ENCODE measurements around the gene ADGRG6. TPM values are rescaled to one million over a fixed set of nuclear protein-coding genes. Genes with fewer than 3 reads are reported as not detected.
"Not testable (repeated sequence)": the region's sequence is repeated elsewhere in the genome, so short reads cannot be mapped to it uniquely, and the experiment has no call there.

Gene ADGRG6
- total RNA-seq, 1 donor from 2014 or later: 57.4 TPM

DNA sequence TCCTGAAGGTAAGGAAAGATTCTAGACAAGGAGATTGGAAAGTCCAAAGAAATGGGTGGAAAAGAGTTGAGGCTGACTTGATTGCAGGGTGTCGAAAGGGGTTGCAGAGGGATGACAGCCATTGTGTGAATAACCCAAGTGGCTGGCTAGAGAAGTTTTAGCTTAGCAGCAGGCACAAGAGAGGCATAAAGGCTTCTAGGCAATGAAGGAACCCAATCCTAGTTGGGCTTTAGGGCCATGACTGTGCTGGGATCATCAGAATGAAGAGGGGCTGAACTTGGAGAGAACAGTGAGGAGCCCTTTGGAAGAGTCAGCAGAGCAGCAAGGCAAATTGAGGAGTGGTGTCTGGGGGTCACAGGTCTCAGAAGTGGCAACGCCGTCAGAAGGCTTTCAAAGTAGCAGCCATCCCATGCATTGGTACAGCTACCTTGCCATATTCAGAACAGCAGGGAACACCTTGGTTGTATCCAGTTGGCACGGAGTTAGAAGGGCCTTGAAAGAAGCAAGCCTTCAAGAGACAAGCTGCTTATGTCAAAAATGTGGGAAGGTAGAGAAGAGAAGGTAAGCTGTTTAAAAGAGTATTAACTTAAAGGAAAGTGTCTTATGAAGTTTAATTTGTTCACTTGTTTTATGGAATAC is 146.4 kb downstream of the ADGRG6 start:
- ATAC-seq: no peak
- intact Hi-C loops (cut with DNase I): no loop called here
- no peak for DNase-seq (ENCODE audit: low spot score)

- intact Hi-C loops (cut with DNase I); ATAC-seq: not testable (repeated sequence)
Measured at GRCh38 chr6:142450856-142451255, 149.0 kb downstream of the ADGRG6 start.

DNA sequence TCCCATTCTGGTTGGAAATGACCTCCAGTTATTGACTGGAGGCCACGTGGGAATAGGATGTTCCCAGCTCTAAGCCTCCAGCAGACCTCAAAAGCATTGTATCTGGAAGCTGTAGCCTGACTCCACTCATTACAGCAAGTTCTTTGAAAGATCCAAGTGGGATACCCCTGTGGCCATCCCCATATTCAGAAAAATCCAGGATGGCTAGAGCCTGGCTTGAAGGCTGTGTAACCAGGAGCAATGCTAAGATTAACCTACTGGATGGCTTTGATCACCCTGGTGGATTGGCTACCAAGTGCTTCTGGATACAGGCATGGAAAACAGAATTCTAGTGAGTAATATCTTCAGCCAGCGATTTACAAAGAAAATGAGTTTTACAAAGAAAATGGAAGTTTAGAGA is 151.2 kb downstream of the ADGRG6 start:
- DNase-seq (ENCODE audit: low spot score) (no peak), ATAC-seq (no peak)
- intact Hi-C loops (cut with DNase I): no loop called here

More at GRCh38 chr6:142450856-142451255, 149.0 kb downstream of the ADGRG6 start:
- not testable (repeated sequence) for DNase-seq (ENCODE audit: low spot score)

- DNase-seq (ENCODE audit: low spot score); ATAC-seq; intact Hi-C loops (cut with DNase I): not testable (repeated sequence)
Measured at GRCh38 chr6:142454196-142454595, 152.4 kb downstream of the ADGRG6 start.

GRCh38 chr6:142454848-142455247 is 153.0 kb downstream of the ADGRG6 start:
- DNase-seq (ENCODE audit: low spot score); ATAC-seq; intact Hi-C loops (cut with DNase I): not testable (repeated sequence)

- DNase-seq (ENCODE audit: low spot score) (no peak), ATAC-seq (no peak)
- intact Hi-C loops (cut with DNase I): no loop called here
Measured at GRCh38 chr6:142455957-142456589, 154.3 kb downstream of the ADGRG6 start.

- no peak for ATAC-seq
- DNase-seq (ENCODE audit: low spot score): no peak
- intact Hi-C loops (cut with DNase I): no loop called here
Measured at GRCh38 chr6:142457638-142458406, 156.0 kb downstream of the ADGRG6 start.

DNA sequence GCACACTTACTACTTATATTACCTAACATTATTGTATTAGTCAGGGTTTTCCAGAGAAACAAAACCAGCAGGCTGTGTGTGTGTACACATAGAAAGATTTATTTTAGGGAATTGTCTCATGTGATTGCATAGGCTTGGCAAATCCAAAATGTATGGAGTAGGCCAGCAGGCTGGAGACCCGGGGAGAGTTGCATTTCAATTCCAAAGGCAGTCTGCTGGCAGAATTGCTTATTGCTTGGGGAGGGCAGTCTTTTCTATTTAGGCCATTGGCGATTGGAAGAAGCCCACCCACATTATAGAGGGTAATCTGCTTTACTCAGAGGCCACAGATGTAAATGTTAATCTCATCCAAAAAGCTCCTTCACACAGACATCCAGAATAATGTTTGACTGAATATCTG is 157.0 kb downstream of the ADGRG6 start:
- ATAC-seq: no peak
- no peak for DNase-seq (ENCODE audit: low spot score)
- intact Hi-C loops (cut with DNase I): no loop called here

- no peak for ATAC-seq
- DNase-seq (ENCODE audit: low spot score): no peak
- intact Hi-C loops (cut with DNase I): no loop called here
Measured at GRCh38 chr6:142459271-142459670, 157.5 kb downstream of the ADGRG6 start.

DNA sequence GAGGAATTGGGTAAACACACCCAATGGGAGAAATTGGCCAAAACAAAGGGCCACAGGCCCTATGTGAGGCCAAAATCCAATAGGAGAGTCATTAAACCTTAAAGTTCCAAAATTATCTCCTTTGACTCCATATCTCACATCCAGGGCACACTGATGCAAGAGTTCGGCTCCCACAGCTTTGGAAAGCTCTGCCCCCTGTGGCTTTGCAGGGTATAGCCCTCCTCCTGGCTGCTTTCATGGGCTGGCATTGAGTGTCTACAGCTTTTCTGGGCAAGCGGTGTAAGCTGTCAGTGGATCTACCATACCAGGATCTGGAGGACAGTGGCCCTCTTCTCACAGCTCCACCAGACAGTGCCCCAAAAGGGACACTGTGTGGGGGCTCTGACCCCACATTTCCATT is 160.5 kb downstream of the ADGRG6 start:
- DNase-seq (ENCODE audit: low spot score) (no peak), ATAC-seq (no peak)
- intact Hi-C loops (cut with DNase I): no loop called here

GRCh38 chr6:142463988-142464387 is 162.2 kb downstream of the ADGRG6 start:
- ATAC-seq (no peak), DNase-seq (ENCODE audit: low spot score) (no peak)
- intact Hi-C loops (cut with DNase I): no loop called here

- no peak for DNase-seq (ENCODE audit: low spot score)
- no peak for ATAC-seq
- intact Hi-C loops (cut with DNase I): no loop called here
Measured at GRCh38 chr6:142469220-142469619, 167.4 kb downstream of the ADGRG6 start.

- intact Hi-C loops (cut with DNase I): no loop called here
Measured at GRCh38 chr6:142470421-142470820, 168.6 kb downstream of the ADGRG6 start.

GRCh38 chr6:142474531-142475289 is 172.9 kb downstream of the ADGRG6 start:
- intact Hi-C loops (cut with DNase I): no loop called here
- no peak for DNase-seq (ENCODE audit: low spot score)
- ATAC-seq: no peak

More at GRCh38 chr6:142470421-142470820, 168.6 kb downstream of the ADGRG6 start:
- no peak for DNase-seq (ENCODE audit: low spot score)
- no peak for ATAC-seq

GRCh38 chr6:142476452-142476851 is 174.6 kb downstream of the ADGRG6 start:
- intact Hi-C loops (cut with DNase I): no loop called here
- DNase-seq (ENCODE audit: low spot score) (no peak), ATAC-seq (no peak)

DNA sequence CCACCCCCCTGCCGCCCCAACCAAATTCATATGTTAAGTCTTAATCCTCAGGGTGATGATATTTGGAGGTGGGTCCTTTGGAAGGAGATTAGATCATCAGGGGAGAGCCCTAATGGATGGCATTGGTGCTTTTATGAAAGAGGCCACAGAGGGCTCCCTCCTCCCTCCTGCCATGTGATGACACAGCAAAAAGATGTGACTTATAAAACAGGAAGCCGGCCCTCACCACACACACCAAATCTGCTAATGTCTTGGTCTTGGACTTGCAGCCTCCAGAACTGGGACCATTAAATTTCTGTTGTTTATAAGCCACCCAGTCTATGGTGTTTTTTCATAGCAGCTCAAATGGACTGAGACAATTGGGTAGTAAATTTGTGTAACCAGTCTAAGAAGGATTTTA is 176.3 kb downstream of the ADGRG6 start:
- ATAC-seq: no peak
- intact Hi-C loops (cut with DNase I): no loop called here

DNA sequence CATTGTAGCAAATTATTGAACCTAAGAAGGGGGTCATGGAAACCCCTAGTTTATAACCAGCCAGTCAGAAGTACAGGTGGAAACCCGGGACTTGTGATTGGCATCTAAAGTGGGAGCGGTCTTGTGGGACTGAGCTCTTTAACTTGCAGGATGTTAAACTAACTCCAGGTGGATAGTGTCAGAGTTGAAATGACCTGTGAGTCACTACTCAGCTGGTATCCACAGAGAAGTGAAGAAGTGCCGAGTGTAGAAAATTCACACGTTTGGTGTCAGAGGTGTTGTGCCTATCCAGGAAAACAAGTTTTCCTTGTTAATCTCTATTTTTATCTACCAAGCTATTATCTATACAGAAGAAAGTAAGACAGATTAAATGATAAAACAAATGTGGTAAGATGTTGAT is 179.7 kb downstream of the ADGRG6 start:
- no peak for DNase-seq (ENCODE audit: low spot score)
- intact Hi-C loops (cut with DNase I): no loop called here
- ATAC-seq: no peak

More for the DNA sequence above, 176.3 kb downstream of the ADGRG6 start:
- DNase-seq (ENCODE audit: low spot score): no peak

DNA sequence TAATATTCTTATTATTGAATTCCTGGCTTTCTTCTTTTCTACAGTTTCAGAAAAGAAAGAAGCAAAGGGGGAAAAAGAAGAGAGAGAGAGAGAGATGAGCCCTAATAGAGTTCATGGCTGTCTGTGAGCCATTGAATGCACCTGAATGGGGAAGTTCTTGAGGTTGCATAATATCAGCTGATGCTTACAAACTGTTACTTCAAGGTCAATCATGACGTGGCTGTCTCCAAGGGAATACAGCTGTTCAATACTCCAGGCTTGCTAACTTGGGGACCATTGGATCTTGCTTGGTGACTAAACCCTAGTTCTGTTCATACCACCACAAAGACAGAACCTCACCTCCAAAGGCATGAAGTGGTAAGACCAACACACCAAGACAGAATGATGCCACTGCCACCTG is 180.4 kb downstream of the ADGRG6 start:
- intact Hi-C loops (cut with DNase I): no loop called here
- ATAC-seq (no peak), DNase-seq (ENCODE audit: low spot score) (no peak)

DNA sequence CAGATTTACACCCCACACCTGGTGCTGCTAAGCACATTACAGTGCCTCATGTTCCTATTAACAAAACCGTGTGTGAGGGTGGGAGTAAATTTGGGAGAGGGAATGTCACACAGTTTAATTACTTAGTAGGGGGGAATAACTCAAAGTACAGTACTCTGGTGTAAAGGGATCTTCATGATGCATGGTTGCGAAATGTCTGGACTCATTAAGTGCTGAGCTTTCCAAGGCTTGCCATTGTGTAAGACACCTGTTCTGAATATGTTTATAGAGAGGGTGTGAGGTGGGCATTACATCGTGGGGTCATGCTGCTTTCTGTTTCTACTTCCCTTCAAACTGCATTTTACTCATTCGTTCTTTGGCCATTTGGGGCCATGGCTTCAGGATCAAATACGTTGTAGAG is 181.2 kb downstream of the ADGRG6 start:
- intact Hi-C loops (cut with DNase I): no loop called here
- ATAC-seq (no peak), DNase-seq (ENCODE audit: low spot score) (no peak)

Measured in sciatic nerve (tissue), 2 donors.